ENCODE results near the gene RALGDS.
"Not testable (repeated sequence)": the region's sequence is repeated elsewhere in the genome, so short reads cannot be mapped to it uniquely, and the experiment has no call there.

The RALGDS gene

DNA sequence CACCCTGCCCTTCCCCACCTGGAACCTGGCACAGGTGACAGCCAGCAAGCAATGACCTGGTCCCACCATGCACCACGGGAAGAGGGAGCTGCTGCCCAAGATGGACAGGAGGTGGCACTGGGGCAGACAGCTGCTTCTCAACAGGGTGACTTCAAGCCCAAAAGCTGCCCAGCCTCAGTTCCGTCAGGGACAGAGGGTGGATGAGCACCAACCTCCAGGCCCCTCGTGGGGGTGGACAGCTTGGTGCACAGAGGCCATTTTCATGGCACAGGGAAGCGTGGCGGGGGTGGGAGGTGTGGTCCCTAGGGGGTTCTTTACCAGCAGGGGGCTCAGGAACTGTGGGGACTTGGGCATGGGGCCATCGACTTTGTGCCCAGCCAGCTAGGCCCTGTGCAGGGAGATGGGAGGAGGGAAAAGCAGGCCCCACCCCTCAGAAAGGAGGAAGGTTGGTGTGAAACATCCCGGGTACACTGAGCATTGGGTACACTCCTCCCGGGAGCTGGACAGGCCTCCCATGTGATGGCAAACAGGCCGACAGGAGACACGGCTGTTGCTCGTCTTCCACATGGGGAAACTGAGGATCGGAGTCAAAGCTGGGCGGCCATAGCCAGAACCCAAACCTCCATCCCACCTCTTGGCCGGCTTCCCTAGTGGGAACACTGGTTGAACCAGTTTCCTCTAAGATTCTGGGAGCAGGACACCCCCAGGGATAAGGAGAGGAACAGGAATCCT is 57.4 kb downstream of the RALGDS start:
- ATAC-seq, result no peak
- no peak for TF ChIP-seq BACH2 (CRISPR knock-in tag; IDR thresholded peaks at IDR 0.05; ENCODE audit: borderline replicate concordance)
- TF ChIP-seq RARB (CRISPR knock-in tag; IDR thresholded peaks at IDR 0.05), result no peak
- TF ChIP-seq CSDC2 (CRISPR knock-in tag; IDR thresholded peaks at IDR 0.05), result no peak
- TF ChIP-seq ISL1 (CRISPR knock-in tag; IDR thresholded peaks at IDR 0.05), result no peak
- TF ChIP-seq ESRRG (CRISPR knock-in tag; IDR thresholded peaks at IDR 0.05), result no peak
- TF ChIP-seq ZNF8 (CRISPR knock-in tag; IDR thresholded peaks at IDR 0.05), result no peak
- no peak for TF ChIP-seq TOX (CRISPR knock-in tag; IDR thresholded peaks at IDR 0.05; ENCODE audit: borderline replicate concordance)
- TF ChIP-seq ZNF565 (CRISPR knock-in tag; conservative IDR thresholded peaks at IDR 0.05; ENCODE audit: low read depth), result no peak
- no peak for TF ChIP-seq OSR1 (CRISPR knock-in tag; IDR thresholded peaks at IDR 0.05)
- no peak for TF ChIP-seq ARNTL (CRISPR knock-in tag; IDR thresholded peaks at IDR 0.05; ENCODE audit: borderline replicate concordance, low read depth)
- TF ChIP-seq, protein P1, sequence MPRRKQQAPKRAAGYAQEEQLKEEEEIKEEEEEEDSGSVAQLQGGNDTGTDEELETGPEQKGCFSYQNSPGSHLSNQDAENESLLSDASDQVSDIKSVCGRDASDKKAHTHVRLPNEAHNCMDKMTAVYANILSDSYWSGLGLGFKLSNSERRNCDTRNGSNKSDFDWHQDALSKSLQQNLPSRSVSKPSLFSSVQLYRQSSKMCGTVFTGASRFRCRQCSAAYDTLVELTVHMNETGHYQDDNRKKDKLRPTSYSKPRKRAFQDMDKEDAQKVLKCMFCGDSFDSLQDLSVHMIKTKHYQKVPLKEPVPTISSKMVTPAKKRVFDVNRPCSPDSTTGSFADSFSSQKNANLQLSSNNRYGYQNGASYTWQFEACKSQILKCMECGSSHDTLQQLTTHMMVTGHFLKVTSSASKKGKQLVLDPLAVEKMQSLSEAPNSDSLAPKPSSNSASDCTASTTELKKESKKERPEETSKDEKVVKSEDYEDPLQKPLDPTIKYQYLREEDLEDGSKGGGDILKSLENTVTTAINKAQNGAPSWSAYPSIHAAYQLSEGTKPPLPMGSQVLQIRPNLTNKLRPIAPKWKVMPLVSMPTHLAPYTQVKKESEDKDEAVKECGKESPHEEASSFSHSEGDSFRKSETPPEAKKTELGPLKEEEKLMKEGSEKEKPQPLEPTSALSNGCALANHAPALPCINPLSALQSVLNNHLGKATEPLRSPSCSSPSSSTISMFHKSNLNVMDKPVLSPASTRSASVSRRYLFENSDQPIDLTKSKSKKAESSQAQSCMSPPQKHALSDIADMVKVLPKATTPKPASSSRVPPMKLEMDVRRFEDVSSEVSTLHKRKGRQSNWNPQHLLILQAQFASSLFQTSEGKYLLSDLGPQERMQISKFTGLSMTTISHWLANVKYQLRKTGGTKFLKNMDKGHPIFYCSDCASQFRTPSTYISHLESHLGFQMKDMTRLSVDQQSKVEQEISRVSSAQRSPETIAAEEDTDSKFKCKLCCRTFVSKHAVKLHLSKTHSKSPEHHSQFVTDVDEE (CRISPR knock-in tag; IDR thresholded peaks at IDR 0.05), result no peak
- TF ChIP-seq PPARA (CRISPR knock-in tag; IDR thresholded peaks at IDR 0.05; ENCODE audit: borderline replicate concordance), result no peak
- TF ChIP-seq ZNF70 (CRISPR knock-in tag; IDR thresholded peaks at IDR 0.05), result no peak
- no peak for TF ChIP-seq SNAI2 (CRISPR knock-in tag; IDR thresholded peaks at IDR 0.05)
- TF ChIP-seq, protein P2, sequence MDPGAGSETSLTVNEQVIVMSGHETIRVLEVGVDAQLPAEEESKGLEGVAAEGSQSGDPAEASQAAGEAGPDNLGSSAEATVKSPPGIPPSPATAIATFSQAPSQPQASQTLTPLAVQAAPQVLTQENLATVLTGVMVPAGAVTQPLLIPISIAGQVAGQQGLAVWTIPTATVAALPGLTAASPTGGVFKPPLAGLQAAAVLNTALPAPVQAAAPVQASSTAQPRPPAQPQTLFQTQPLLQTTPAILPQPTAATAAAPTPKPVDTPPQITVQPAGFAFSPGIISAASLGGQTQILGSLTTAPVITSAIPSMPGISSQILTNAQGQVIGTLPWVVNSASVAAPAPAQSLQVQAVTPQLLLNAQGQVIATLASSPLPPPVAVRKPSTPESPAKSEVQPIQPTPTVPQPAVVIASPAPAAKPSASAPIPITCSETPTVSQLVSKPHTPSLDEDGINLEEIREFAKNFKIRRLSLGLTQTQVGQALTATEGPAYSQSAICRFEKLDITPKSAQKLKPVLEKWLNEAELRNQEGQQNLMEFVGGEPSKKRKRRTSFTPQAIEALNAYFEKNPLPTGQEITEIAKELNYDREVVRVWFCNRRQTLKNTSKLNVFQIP (CRISPR knock-in tag; IDR thresholded peaks at IDR 0.05; ENCODE audit: borderline replicate concordance, low read depth), result no peak
- TF ChIP-seq ZC3H10 (CRISPR knock-in tag; IDR thresholded peaks at IDR 0.05), result no peak
- no peak for TF ChIP-seq PATZ1 (CRISPR knock-in tag; IDR thresholded peaks at IDR 0.05; ENCODE audit: borderline replicate concordance)

GRCh38 chr9:133063159-133063499 is 57.9 kb downstream of the RALGDS start:
- ATAC-seq, result no peak
- TF ChIP-seq CSDC2 (CRISPR knock-in tag; IDR thresholded peaks at IDR 0.05) (no peak), ZNF70 (CRISPR knock-in tag; IDR thresholded peaks at IDR 0.05) (no peak), OSR1 (CRISPR knock-in tag; IDR thresholded peaks at IDR 0.05) (no peak), TCF4 (CRISPR knock-in tag; IDR thresholded peaks at IDR 0.05; ENCODE audit: borderline replicate concordance) (no peak)

- ATAC-seq, result not testable (repeated sequence)
Observed at GRCh38 chr9:133062569-133062968, 58.5 kb downstream of the RALGDS start.

DNA sequence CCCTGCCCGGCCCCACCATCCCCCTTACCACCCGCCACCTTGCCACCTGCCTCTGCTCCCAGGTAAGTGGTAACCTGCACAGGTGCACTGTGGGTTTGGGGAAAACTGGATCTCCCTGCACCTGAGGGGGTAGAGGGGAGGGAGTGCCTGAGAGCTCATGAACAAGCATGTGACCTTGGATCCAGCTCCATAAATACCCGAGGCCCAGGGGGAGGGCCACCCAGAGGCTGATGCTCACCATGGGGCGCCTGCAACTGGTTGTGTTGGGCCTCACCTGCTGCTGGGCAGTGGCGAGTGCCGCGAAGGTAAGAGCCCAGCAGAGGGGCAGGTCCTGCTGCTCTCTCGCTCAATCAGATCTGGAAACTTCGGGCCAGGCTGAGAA is 59.3 kb downstream of the RALGDS start, which contains the start of gene CEL:
TSS of gene CEL (plus strand) at position 218 of the 382 bp plus-strand sequence. CDS start at position 240, 22 bp downstream.
- not testable (repeated sequence) for ATAC-seq

DNA sequence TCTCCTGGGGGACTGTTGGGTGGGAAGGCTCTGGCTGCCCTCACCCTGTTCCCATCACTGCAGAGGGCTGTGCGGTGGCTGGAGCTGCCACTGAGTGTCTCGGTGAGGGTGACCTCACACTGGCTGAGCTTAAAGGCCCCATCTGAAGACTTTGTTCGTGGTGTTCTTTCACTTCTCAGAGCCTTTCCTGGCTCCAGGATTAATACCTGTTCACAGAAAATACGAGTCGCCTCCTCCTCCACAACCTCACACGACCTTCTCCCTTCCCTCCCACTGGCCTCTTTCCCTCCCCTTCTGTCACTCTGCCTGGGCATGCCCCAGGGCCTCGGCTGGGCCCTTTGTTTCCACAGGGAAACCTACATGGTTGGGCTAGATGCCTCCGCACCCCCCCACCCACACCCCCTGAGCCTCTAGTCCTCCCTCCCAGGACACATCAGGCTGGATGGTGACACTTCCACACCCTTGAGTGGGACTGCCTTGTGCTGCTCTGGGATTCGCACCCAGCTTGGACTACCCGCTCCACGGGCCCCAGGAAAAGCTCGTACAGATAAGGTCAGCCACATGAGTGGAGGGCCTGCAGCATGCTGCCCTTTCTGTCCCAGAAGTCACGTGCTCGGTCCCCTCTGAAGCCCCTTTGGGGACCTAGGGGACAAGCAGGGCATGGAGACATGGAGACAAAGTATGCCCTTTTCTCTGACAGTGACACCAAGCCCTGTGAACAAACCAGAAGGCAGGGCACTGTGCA is 59.8 kb downstream of the RALGDS start:
- ATAC-seq, result peak; percentile 34

GRCh38 chr9:133060417-133060841 is 60.6 kb downstream of the RALGDS start:
- peak; percentile 8; the same call in 2 of the 3 replicates for ATAC-seq
- no peak for TF ChIP-seq GLIS3 (CRISPR knock-in tag; IDR thresholded peaks at IDR 0.05)
- TF ChIP-seq TOX (CRISPR knock-in tag; IDR thresholded peaks at IDR 0.05; ENCODE audit: borderline replicate concordance), result no peak
- no peak for TF ChIP-seq ESRRG (CRISPR knock-in tag; IDR thresholded peaks at IDR 0.05)
- TF ChIP-seq ZNF565 (CRISPR knock-in tag; conservative IDR thresholded peaks at IDR 0.05; ENCODE audit: low read depth), result no peak
- no peak for TF ChIP-seq ZFP30 (CRISPR knock-in tag; IDR thresholded peaks at IDR 0.05)
- no peak for TF ChIP-seq ISL1 (CRISPR knock-in tag; IDR thresholded peaks at IDR 0.05)
- no peak for TF ChIP-seq ZNF70 (CRISPR knock-in tag; IDR thresholded peaks at IDR 0.05)
